GM19023 (cell line): ENCODE measurements around the gene GPANK1.

Experiments used
- ATAC-seq: cut with Tn5 transposase; IDR thresholded peaks from one replicate; pipeline ENCODE4 v1.9.1; 2021; ENCODE audit warnings: mild to moderate bottlenecking, moderate library complexity; ENCODE audit not compliant: unreplicated experiment

GPANK1 gene

GRCh38 chr6:31691564-31692108 is 26.8 kb upstream of the GPANK1 start:
- no peak for ATAC-seq

GRCh38 chr6:31691078-31691463 is 26.3 kb upstream of the GPANK1 start:
- ATAC-seq = no peak

GRCh38 chr6:31690231-31691077 is 25.7 kb upstream of the GPANK1 start:
- ATAC-seq = no peak

- no peak for ATAC-seq
Observed at GRCh38 chr6:31689249-31690110, 24.7 kb upstream of the GPANK1 start.

GRCh38 chr6:31687860-31688693 is 23.3 kb upstream of the GPANK1 start:
- ATAC-seq = no peak

GRCh38 chr6:31687321-31687720 is 22.5 kb upstream of the GPANK1 start:
- ATAC-seq = no peak

GRCh38 chr6:31686483-31686882 is 21.7 kb upstream of the GPANK1 start:
- ATAC-seq = no peak

GRCh38 chr6:31683591-31683990 is 18.8 kb upstream of the GPANK1 start:
- ATAC-seq = no peak

GRCh38 chr6:31681135-31681671 is 16.4 kb upstream of the GPANK1 start:
- no peak for ATAC-seq

GRCh38 chr6:31680226-31681134 is 15.7 kb upstream of the GPANK1 start, which contains the start of gene LY6G5C:
LY6G5C (minus strand) TSS chr6:31681067; CDS start chr6:31680373, 694 bp downstream.
- no peak for ATAC-seq

- ATAC-seq = no peak
Observed at GRCh38 chr6:31677955-31678354, 13.2 kb upstream of the GPANK1 start.

GRCh38 chr6:31676904-31677303 is 12.1 kb upstream of the GPANK1 start:
- ATAC-seq = no peak

- no peak for ATAC-seq
Observed at GRCh38 chr6:31676322-31676903, 11.6 kb upstream of the GPANK1 start.

- ATAC-seq = no peak
Observed at GRCh38 chr6:31669676-31670075, 4.9 kb upstream of the GPANK1 start, which contains the start of gene LY6G5B. LY6G5B (plus strand) TSS chr6:31669976; CDS start chr6:31670951, 975 bp downstream.

GRCh38 chr6:31666337-31666965 is 1.7 kb upstream of the GPANK1 start:
- no peak for ATAC-seq

- ATAC-seq = peak; percentile 83
Observed at GRCh38 chr6:31665501-31666336, 922 bp upstream of the GPANK1 start, which contains the start of gene CSNK2B. CSNK2B (plus strand) TSS chr6:31666080; CDS start chr6:31666832, 752 bp downstream.
